HL-60/S4 treated with phorbol 12-myristate 13-acetate at 8.2 ng/mL for 4 days and 3 days (cell line): ENCODE measurements around the gene PPP4R4.

Experiments
- in situ Hi-C: fragments of 300-500 bp; cut with MboI; formaldehyde crosslinking; loops from 2 replicates; pipeline ENCODE4 v1.15.0; 2022; ENCODE audit warnings: low sequenced_read_pairs

The PPP4R4 gene

DNA sequence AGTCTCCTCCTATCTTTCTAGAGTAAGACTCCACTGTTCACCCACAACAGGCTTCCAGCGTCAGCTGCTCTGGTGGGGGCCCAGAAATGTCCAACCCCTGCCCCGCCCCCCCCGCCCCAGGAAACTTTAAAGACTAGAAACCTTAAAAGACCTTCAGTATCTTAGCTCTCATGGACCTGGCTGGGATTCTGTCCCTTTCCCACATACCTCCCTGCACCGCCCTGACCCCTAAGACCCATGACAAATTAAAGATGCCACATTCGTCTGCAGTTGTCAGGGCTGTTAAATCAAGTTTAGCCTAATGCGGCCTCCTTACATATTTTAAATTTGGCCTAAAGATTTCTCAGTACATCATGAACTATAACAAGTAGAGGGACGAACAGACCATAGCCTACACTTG lies 129.0 kb downstream of the PPP4R4 start:
- in situ Hi-C loops, result no loop called here

- in situ Hi-C loops, result no loop called here
These were observed 130.1 kb downstream of the PPP4R4 start for GRCh38 chr14:94304243-94304642.

DNA sequence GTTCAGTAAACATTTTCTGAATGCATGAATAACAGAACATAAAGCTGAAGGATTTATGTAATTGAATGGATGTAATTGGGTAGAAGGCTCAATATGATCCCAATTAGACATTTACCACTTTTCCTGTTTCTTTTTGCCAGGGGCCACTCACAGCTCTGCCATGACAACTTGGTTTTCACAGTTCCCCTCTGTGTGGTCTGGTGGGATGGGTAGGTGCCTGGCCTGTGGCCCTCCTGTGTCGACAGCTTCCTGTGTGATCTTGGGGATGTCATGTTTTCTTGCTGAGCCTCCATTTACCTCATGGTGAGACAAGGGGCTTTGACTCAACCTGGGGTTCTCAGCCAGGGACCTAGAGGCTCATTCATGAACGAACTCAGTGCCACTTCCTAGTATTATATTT lies 131.5 kb downstream of the PPP4R4 start:
- in situ Hi-C loops, result no loop called here

DNA sequence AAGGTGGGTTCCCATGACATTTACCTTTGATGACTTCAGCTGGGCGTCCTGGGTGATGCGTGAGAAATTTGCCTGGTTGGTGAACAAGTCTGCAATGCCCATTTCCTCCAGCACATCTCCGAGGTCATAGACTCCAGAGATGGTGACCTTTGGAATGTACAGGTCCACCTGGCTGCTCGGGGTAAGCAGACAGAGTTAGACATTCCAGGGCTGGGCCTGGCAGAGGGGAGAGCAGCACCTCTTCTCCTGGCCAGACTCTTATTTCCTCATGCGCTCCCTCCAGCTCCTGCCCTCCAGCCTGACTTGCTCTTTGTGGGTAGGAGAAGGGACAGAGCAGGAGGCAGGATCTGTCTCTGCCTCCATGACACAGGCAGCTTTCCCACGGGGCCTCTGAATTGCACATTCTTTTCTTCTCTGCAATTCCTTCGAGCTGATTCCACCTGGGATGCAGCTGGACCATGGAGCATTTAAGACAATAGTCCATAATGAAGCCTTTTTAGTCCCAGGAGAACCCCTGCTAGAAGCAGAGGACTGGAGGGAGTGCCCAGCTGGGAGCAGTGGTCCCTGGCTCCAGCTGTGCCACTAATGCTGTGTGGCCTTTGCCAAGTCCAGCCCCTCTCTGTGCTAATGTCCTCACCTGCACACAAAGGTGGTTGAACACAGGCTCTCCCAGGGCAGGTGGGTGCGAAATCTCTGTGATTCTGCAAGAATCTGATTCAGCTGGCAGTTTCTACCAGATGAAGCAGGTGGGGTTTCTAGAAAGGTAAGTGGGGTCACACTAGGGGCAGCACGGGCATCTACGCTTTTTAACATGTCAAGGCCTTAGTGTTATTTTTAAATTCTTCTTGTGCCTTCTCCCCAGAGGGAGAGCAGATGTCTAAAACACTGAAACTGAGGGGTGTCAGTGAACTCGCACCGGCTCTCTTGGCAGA lies 132.2 kb downstream of the PPP4R4 start:
- in situ Hi-C loops, result no loop called here

GRCh38 chr14:94307410-94307992 lies 133.4 kb downstream of the PPP4R4 start:
- in situ Hi-C loops, result no loop called here

DNA sequence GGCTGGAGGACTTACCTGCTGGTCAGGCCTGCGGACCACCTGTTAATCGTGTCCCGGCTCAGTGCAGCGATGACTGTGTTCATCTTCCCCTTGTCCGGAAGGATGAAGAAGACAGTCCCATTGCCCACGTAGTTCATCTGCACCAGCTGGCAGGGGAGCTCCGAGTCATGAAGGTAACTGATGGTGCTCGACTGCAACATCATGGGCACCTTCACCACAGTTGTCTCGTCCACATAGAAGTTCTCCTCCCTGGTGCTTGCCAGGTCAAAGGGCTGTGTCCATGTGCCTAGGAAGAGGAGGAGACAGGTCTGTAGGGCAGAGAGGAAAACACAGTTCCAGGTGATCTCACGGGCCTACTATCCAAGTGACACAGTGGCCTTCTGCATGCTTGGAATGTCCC lies 135.6 kb downstream of the PPP4R4 start:
- in situ Hi-C loops, result no loop called here

- in situ Hi-C loops, result no loop called here
These were observed 136.1 kb downstream of the PPP4R4 start for GRCh38 chr14:94310248-94310647.

DNA sequence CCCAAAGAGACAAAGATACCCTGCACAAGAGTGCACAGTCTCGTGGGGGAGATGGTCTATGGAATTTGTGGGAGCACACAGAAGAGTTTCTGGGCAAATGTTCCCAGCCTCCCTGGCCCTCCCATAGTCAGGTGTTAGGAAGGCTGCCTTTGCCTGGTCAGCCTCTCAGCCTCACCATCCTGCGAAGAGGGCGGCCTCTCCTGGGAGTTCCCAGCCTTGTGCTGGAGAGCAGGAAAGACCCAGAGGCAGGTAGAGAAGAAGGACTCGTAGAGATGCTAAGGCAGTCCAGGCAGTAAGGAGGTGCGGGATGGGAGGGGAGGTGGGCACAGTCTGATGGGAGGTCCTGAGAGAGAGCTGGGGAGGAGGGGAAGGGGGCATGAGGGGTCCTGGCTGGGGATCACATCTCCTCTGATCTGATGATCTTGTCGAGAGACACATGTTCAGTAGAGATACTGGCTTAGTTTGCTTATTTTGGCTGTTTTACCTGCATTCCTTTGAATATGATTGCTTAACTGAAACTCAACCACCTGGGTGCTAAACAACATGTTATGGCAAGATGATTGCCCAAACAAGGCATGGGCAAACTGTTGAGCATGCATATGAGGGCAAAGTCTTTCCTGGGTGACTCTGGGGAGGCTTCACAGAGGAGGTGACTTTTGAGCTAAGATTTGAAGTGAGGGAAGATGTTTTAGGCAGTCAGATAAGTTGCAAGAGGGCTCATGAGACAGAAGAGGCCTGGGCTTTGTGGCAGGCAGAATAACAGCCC lies 138.5 kb downstream of the PPP4R4 start:
- in situ Hi-C loops, result no loop called here

DNA sequence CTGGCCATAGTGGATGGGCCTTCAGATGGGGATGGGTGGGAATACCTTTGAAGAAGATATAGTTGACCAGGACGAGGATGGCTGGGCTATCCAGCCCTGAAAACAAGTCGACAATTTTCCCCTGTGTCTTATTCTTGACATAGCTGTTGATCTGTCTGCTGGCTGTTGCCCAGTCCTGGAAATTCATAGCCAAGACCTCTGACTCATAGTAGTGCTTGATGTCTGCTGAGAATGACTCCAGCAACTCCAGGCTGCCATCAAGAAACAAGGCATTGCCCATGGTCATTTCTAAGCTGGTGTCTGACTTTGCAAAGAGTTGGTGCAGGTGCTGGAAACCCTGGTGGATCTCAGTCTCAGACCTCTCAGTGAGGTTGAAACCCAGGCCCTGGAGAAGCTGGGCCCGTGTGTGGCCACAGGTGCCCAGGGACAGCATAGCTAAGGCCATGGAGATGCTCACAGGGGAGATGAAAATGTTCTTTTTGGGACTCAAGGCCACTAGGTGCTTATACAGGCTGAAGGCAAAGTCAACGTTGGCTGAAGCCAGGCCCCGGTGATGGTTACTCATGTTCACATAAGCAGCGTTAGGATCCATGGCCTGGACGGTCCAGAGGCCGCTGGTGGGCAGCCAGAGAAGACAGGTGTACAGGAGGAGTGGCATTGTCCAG lies 140.0 kb downstream of the PPP4R4 start:
- in situ Hi-C loops, result no loop called here

- in situ Hi-C loops, result no loop called here
These were observed 140.8 kb downstream of the PPP4R4 start for GRCh38 chr14:94314890-94315289.

DNA sequence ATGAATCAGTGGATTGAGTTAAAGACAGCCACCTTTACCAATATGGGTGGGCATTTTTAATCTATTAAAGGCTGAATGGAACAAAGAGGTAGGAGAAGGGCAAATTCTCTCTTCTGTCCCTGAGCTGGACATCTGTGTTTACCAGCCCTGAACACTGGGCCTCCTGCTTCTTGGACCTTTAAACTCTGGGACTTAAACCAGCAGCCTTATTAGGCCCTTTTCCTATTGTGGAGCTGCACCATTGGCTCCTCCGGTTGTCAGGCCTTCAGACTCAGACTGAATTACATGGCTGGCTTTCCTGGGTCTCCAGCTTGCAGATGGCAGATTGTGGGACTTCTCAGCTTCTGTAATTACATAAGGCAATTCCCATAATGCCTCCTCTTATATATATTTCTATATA lies 142.6 kb downstream of the PPP4R4 start:
- in situ Hi-C loops, result no loop called here

GRCh38 chr14:94317259-94317658 lies 143.1 kb downstream of the PPP4R4 start:
- in situ Hi-C loops, result no loop called here

- in situ Hi-C loops, result no loop called here
These were observed 146.1 kb downstream of the PPP4R4 start for GRCh38 chr14:94320243-94320642.

DNA sequence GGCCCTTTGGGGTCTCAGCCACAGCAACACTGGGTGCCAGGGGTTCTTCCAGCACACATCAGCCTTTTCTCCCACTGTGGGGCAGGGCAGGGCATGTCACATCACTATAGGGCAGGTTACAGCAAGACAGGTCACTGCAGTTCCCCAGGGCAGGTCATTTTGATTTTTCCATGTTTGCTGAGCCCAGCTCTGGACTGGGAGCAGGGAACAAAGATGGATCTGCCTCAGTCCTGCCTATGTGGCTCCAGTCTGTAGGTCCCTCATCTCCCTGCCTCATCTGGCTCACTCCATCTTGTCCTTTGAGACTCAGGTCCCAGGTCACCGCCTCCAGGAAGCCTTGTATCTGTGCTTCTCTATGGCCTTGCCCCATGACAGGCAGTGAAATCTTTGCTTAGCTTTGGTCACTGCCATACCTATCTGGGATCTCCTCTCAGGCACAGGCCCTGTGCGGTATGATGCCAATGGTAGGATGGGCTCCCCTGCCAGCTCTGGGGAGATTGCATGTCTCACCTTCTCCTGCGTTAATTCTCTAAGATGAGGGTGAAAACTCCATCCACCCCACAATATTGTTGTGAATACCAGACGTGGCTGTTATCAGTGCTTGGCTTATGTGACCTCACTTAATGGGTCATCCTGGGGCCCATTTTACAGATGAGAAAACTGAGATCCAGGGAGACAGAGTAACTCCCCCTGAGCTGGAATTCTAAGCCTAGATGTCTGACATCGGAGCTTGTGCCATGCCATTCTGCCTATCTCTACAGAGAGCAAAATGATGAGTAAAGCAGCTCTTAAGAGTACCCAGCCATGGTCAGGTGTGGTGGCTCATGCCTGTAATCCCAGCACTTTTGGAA lies 147.5 kb downstream of the PPP4R4 start:
- in situ Hi-C loops, result no loop called here

DNA sequence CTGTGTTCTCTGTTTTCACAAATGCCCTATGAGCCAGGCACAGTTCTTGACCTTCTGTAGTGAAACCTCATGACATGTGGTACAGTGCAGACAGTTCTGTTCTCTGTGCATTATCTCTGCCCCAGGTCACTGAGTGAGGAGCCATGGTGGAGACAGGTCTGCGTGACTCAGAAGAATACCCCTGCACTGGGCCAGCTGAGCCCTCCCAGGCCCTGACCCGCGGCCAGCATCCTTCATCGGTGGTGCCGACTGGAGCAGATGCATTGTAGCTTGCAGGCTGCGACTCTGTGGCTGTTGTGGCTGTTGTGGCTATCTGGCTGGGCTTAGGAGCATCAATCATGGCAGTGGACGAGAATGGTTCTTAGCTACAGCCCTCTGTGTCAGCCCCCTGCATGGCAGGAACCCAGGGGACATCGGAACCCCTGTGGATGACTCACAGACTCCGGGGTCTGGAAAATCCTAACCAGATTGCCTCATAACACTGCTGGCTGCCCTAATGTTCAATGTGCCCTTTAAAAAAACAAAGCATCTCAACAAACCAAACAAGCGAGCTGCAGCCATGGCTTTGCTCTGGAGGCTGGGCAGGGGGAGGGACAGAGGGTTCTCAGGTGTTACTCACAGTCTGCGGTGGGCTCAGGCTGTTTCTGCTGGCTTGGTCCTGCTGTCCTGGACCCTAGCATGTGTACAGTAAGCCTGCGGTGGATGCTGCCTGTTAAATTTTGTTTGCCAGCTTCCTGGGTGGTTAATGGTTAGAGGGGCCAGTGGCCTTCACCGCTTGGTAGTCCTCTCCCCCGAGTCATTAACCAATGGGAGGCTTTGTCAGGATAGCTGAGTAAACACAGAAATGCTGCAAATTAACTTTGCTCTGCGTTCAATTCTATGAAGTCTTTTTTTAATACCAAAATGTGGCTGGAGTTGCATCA lies 148.8 kb downstream of the PPP4R4 start, which contains the start of gene SERPINA6:
Gene SERPINA6 (minus strand): TSS at position 689 of the 923 bp plus-strand sequence. CDS start 8,688 bp downstream, outside the sequence.
- in situ Hi-C loops, result no loop called here

GRCh38 chr14:94328196-94328595 lies 154.1 kb downstream of the PPP4R4 start:
- in situ Hi-C loops, result no loop called here
